Measurements from ENCODE around the gene ZCCHC7. TPM values are rescaled to one million over a fixed set of nuclear protein-coding genes. Genes with fewer than 3 reads are reported as not detected.

Gene ZCCHC7
- total RNA-seq, 1 experiment from 2014 or later = 41.7 TPM

DNA sequence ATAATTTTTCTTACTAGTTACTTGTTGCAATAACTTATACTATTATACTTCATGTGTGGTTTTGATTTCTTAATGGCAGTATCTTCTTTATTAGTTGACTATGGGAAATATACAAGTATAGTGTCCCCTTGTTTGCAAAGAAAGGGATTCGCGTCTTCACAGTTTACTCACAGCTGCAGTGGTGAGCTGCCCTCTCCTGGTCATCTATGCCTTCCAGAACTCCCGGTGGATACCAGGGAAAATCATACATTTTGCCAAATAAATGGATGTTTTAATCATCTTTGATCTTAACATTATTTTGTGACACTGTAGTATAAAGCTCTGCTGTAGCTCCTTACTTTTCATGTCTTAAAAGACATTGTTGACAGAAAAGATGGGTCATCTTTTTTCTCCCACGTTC lies 142.0 kb downstream of the ZCCHC7 start:
- Mint-ChIP-seq H3K4me1 (ENCODE audit: insufficient read depth, unreplicated experiment) (peaks cover 5% of the 10 kb centered on the region), H3K9me3 (ENCODE audit: unreplicated experiment) (no peaks in the 10 kb centered on the region), H3K27ac (ENCODE audit: low read depth, unreplicated experiment) (no peak overlapping the region), H3K27me3 (ENCODE audit: insufficient read depth, unreplicated experiment) (no peaks in the 10 kb centered on the region), H3K4me3 (ENCODE audit: unreplicated experiment) (no peak overlapping the region), H3K36me3 (ENCODE audit: insufficient read depth, unreplicated experiment) (peaks cover 7% of the 10 kb centered on the region)
- BruUV-seq (replicated peaks) = no TSS peak
- TF ChIP-seq, protein P1, sequence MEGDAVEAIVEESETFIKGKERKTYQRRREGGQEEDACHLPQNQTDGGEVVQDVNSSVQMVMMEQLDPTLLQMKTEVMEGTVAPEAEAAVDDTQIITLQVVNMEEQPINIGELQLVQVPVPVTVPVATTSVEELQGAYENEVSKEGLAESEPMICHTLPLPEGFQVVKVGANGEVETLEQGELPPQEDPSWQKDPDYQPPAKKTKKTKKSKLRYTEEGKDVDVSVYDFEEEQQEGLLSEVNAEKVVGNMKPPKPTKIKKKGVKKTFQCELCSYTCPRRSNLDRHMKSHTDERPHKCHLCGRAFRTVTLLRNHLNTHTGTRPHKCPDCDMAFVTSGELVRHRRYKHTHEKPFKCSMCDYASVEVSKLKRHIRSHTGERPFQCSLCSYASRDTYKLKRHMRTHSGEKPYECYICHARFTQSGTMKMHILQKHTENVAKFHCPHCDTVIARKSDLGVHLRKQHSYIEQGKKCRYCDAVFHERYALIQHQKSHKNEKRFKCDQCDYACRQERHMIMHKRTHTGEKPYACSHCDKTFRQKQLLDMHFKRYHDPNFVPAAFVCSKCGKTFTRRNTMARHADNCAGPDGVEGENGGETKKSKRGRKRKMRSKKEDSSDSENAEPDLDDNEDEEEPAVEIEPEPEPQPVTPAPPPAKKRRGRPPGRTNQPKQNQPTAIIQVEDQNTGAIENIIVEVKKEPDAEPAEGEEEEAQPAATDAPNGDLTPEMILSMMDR (IDR thresholded peaks at IDR 0.05; ENCODE audit: unreplicated experiment) = peak; percentile 33
- peak; percentile 27 for DNase-seq (ENCODE audit: unreplicated experiment)
- intact Hi-C loops (cut with micrococcal nuclease) = loop anchor here (5.0 to 10.0 kb wide), 2 partner anchors 268 to 390 kb away; no protein-coding TSS in a partner anchor
- POLR2A ChIA-PET = interaction anchor here (0.7 kb wide), 1 partner anchor 62 kb away, joined by 3 read pairs; no protein-coding TSS in a partner anchor
- CTCF ChIA-PET = interaction anchor here (0.6 to 1.4 kb wide), 2 partner anchors 267 to 384 kb away, joined by 3 to 4 read pairs; no protein-coding TSS in a partner anchor

DNA sequence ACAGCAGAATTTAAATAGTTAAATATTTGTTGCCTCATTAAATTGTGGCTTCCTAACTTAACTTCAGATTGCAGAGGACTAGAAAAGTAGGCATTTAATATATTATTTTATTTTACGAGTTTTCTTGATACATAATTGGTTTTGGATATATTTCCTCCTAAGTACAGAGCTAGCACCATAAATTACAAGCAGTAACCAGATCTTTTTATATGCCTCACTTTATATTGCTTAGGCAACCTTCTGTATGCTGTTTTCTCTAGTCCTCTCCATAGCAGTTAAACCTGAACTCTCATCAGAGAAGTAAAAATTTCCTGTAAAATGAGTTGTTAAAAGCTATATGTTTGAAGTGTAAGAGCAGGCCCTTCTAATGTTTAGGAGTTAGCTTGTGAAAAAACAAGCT lies 144.2 kb downstream of the ZCCHC7 start:
- Mint-ChIP-seq H3K9me3 (ENCODE audit: unreplicated experiment) (no peaks in the 10 kb centered on the region), H3K4me3 (ENCODE audit: unreplicated experiment) (no peak overlapping the region), H3K4me1 (ENCODE audit: insufficient read depth, unreplicated experiment) (no peaks in the 10 kb centered on the region), H3K36me3 (ENCODE audit: insufficient read depth, unreplicated experiment) (peaks cover 12% of the 10 kb centered on the region), H3K27ac (ENCODE audit: low read depth, unreplicated experiment) (no peak overlapping the region), H3K27me3 (ENCODE audit: insufficient read depth, unreplicated experiment) (no peaks in the 10 kb centered on the region)
- intact Hi-C loops (cut with micrococcal nuclease) = loop anchor here (5.0 to 10.0 kb wide), 2 partner anchors 270 to 392 kb away; no protein-coding TSS in a partner anchor
- TF ChIP-seq, protein P1 (IDR thresholded peaks at IDR 0.05; ENCODE audit: unreplicated experiment) = no peak
- CTCF ChIA-PET = interaction anchor here (0.8 kb wide), 1 partner anchor 12 kb away, joined by 3 read pairs; no protein-coding TSS in a partner anchor
- BruUV-seq (replicated peaks) = no TSS peak
- POLR2A ChIA-PET = interaction anchor here (0.5 to 0.7 kb wide), 2 partner anchors 20 to 202 kb away, joined by 3 read pairs; no protein-coding TSS in a partner anchor
- no peak for DNase-seq (ENCODE audit: unreplicated experiment)

DNA sequence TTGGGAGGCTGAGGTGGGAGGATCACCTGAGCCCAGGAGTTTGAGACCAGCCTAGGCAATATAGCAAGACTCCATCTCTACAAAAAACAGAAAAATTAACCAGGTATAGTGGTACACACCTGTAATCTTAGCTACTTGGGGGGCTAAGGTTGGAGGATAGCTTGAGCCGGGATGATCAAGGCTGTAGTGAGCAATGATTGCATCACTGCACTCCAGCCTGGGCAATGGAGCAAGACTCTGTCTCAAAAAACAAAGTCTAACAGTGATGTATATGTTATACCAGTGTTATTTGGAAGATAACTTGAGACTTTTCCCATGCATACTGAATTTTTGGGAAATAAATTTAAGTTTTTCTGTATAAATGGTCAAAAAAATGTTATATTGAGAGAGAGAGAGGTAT lies 146.3 kb downstream of the ZCCHC7 start:
- POLR2A ChIA-PET = interaction anchor here (0.7 to 0.9 kb wide), 3 partner anchors 14 to 19 kb away, joined by 3 to 4 read pairs (median 3); no protein-coding TSS in a partner anchor
- TF ChIP-seq, protein P1 (IDR thresholded peaks at IDR 0.05; ENCODE audit: unreplicated experiment) = no peak
- BruUV-seq (replicated peaks) = no TSS peak
- no peak overlapping the region for H3K4me3 Mint-ChIP-seq (ENCODE audit: unreplicated experiment)
- intact Hi-C loops (cut with micrococcal nuclease) = loop anchor here (10.0 kb wide), 1 partner anchor 272 kb away; no protein-coding TSS in a partner anchor
- H3K4me1 Mint-ChIP-seq (ENCODE audit: insufficient read depth, unreplicated experiment) = no peaks in the 10 kb centered on the region
- H3K36me3 Mint-ChIP-seq (ENCODE audit: insufficient read depth, unreplicated experiment) = peaks cover 22% of the 10 kb centered on the region
- no peak for DNase-seq (ENCODE audit: unreplicated experiment)
- CTCF ChIA-PET = no interaction called here
- H3K9me3 Mint-ChIP-seq (ENCODE audit: unreplicated experiment) = no peaks in the 10 kb centered on the region
- H3K27ac Mint-ChIP-seq (ENCODE audit: low read depth, unreplicated experiment) = no peak overlapping the region
- H3K27me3 Mint-ChIP-seq (ENCODE audit: insufficient read depth, unreplicated experiment) = no peaks in the 10 kb centered on the region

- no peak overlapping the region for H3K4me3 Mint-ChIP-seq (ENCODE audit: unreplicated experiment)
- intact Hi-C loops (cut with micrococcal nuclease) = loop anchor here (10.0 kb wide), 1 partner anchor 274 kb away; no protein-coding TSS in a partner anchor
- H3K27me3 Mint-ChIP-seq (ENCODE audit: insufficient read depth, unreplicated experiment) = no peaks in the 10 kb centered on the region
- H3K4me1 Mint-ChIP-seq (ENCODE audit: insufficient read depth, unreplicated experiment) = no peaks in the 10 kb centered on the region
- H3K27ac Mint-ChIP-seq (ENCODE audit: low read depth, unreplicated experiment) = no peak overlapping the region
- H3K9me3 Mint-ChIP-seq (ENCODE audit: unreplicated experiment) = peaks cover 6% of the 10 kb centered on the region
- ChIA-PET CTCF (interaction anchor here (0.6 kb wide), 1 partner anchor 394 kb away, joined by 3 read pairs; no protein-coding TSS in a partner anchor), POLR2A (interaction anchor here (0.5 kb wide), 1 partner anchor 12 kb away, joined by 3 read pairs; no protein-coding TSS in a partner anchor)
- BruUV-seq (replicated peaks) = no TSS peak
- H3K36me3 Mint-ChIP-seq (ENCODE audit: insufficient read depth, unreplicated experiment) = peaks cover 34% of the 10 kb centered on the region
- DNase-seq (ENCODE audit: unreplicated experiment) = no peak
- TF ChIP-seq, protein P1 (IDR thresholded peaks at IDR 0.05; ENCODE audit: unreplicated experiment) = no peak
These were observed 148.8 kb downstream of the ZCCHC7 start for GRCh38 chr9:37269221-37269620.
